Measurements from ENCODE around the gene SPINK1.

SPINK1 gene

DNA sequence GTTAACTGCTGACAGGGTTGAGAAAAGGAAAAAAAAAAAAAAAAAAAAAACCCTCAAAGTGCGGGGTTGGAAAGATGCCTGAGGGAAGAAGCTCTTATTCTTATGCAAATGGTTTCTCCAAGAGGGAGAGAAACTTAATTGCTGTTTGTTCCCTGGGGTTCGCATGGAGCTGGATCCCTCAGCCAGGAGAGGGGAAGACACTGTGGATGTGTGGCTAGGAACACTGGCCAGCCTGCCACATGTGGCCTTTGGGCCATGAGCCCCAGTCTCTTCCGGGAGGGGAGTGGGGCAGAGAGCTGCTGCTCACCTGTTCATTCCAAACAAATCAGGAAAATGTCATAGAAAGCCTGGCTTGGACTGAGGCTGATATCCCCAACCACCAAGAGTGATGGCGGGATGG lies 37.6 kb upstream of the SPINK1 start:
- Histone ChIP-seq H3K36me3 (ENCODE audit: control insufficient read depth, insufficient read depth, low read length) (no peaks in the 10 kb centered on the region), H2AK5ac (ENCODE audit: low read length) (peak overlapping the region; percentile 2), H3K4me2 (ENCODE audit: low read length) (peak overlapping the region; percentile 33), H3K79me1 (ENCODE audit: low read length) (no peaks in the 10 kb centered on the region), H3K56ac (ENCODE audit: low read length) (peak overlapping the region; percentile 84), H2BK15ac (replicated peaks; ENCODE audit: low read depth) (peak overlapping the region; percentile 28), H3K4me3 (ENCODE audit: low read length) (no peak overlapping the region), H4K5ac (ENCODE audit: low read length) (peak overlapping the region; percentile 47), H3K23ac (ENCODE audit: low read length) (no peak overlapping the region), H3K4me1 (ENCODE audit: control insufficient read depth, low read depth, low read length) (peaks cover 7% of the 10 kb centered on the region), H3K9ac (ENCODE audit: low read length) (peak overlapping the region; percentile 48), H3K27me3 (ENCODE audit: insufficient read depth, low read length, poor library complexity) (no peaks in the 10 kb centered on the region), H2BK120ac (ENCODE audit: low read depth, low read length) (peak overlapping the region; percentile 79), H3K27ac (ENCODE audit: low read depth, low read length) (peak overlapping the region; percentile 64), H3K79me2 (ENCODE audit: control insufficient read depth, insufficient read depth, low read length) (peaks cover 23% of the 10 kb centered on the region), H3K4ac (ENCODE audit: low read depth, low read length) (peak overlapping the region; percentile 73), H4K8ac (ENCODE audit: low read depth, low read length) (no peak overlapping the region), H2BK5ac (ENCODE audit: low read length) (peak overlapping the region; percentile 60), H3K18ac (ENCODE audit: low read length) (peak overlapping the region; percentile 75)
- no CpG with 5 or more reads among the region's 4 CpGs for WGBS (ENCODE audit: extremely low coverage, insufficient coverage, low lambda C conversion rate)
- DNase-seq, result peak; percentile 95

- Histone ChIP-seq H4K8ac (ENCODE audit: low read depth, low read length) (no peak overlapping the region), H4K5ac (ENCODE audit: low read length) (no peak overlapping the region), H3K27me3 (ENCODE audit: insufficient read depth, low read length, poor library complexity) (no peaks in the 10 kb centered on the region), H3K4me3 (ENCODE audit: low read length) (no peak overlapping the region), H3K27ac (ENCODE audit: low read depth, low read length) (no peak overlapping the region), H3K79me1 (ENCODE audit: low read length) (peaks cover 1% of the 10 kb centered on the region), H2AK5ac (ENCODE audit: low read length) (no peak overlapping the region), H3K56ac (ENCODE audit: low read length) (peak overlapping the region; percentile 22), H3K18ac (ENCODE audit: low read length) (no peak overlapping the region), H2BK15ac (replicated peaks; ENCODE audit: low read depth) (no peak overlapping the region), H3K23ac (ENCODE audit: low read length) (no peak overlapping the region), H3K36me3 (ENCODE audit: control insufficient read depth, insufficient read depth, low read length) (no peaks in the 10 kb centered on the region), H2BK5ac (ENCODE audit: low read length) (peak overlapping the region; percentile 45), H3K9ac (ENCODE audit: low read length) (no peak overlapping the region), H3K4ac (ENCODE audit: low read depth, low read length) (no peak overlapping the region), H3K4me2 (ENCODE audit: low read length) (no peak overlapping the region), H3K4me1 (ENCODE audit: control insufficient read depth, low read depth, low read length) (peaks cover 10% of the 10 kb centered on the region), H2BK120ac (ENCODE audit: low read depth, low read length) (no peak overlapping the region), H3K79me2 (ENCODE audit: control insufficient read depth, insufficient read depth, low read length) (peaks cover 11% of the 10 kb centered on the region)
- DNase-seq, result no peak
- no CpG with 5 or more reads among the region's 3 CpGs for WGBS (ENCODE audit: extremely low coverage, insufficient coverage, low lambda C conversion rate)
Measured at GRCh38 chr5:147863454-147864158, 32.1 kb upstream of the SPINK1 start.

DNA sequence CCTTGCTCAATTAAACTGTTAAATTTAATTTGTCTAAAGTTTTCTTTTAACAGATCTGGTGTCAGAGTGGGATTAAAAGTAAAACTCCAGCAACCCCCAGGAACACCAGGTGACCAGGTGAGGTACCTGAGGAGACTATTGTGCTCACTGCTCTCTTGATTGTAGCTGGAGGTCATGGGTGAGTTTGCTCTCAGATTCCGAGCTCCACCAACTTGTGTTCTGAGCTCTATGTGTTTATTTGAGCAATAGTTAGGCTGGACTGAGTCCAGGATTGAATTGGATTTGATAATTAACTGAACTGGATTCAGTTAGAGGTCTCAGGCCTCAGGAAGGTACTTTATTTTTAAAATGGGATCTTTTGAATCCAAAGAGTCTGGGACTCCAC lies 29.2 kb upstream of the SPINK1 start:
- peak overlapping the region; percentile 17 for H3K27ac ChIP-seq (ENCODE audit: low read depth, low read length)
- H3K79me2 ChIP-seq (ENCODE audit: control insufficient read depth, insufficient read depth, low read length), result peaks cover 9% of the 10 kb centered on the region
- no peak overlapping the region for H3K9ac ChIP-seq (ENCODE audit: low read length)
- no peak overlapping the region for H4K8ac ChIP-seq (ENCODE audit: low read depth, low read length)
- no peak overlapping the region for H3K4me3 ChIP-seq (ENCODE audit: low read length)
- H3K27me3 ChIP-seq (ENCODE audit: insufficient read depth, low read length, poor library complexity), result no peaks in the 10 kb centered on the region
- H4K5ac ChIP-seq (ENCODE audit: low read length), result no peak overlapping the region
- no peak overlapping the region for H3K4ac ChIP-seq (ENCODE audit: low read depth, low read length)
- H3K18ac ChIP-seq (ENCODE audit: low read length), result no peak overlapping the region
- WGBS (ENCODE audit: extremely low coverage, insufficient coverage, low lambda C conversion rate), result no CpG with 5 or more reads among the region's 1 CpG
- H3K79me1 ChIP-seq (ENCODE audit: low read length), result peaks cover 1% of the 10 kb centered on the region
- H2BK15ac ChIP-seq (replicated peaks; ENCODE audit: low read depth), result no peak overlapping the region
- no peak overlapping the region for H2BK5ac ChIP-seq (ENCODE audit: low read length)
- no peak overlapping the region for H2AK5ac ChIP-seq (ENCODE audit: low read length)
- H3K23ac ChIP-seq (ENCODE audit: low read length), result no peak overlapping the region
- DNase-seq, result no peak
- peaks cover 10% of the 10 kb centered on the region for H3K4me1 ChIP-seq (ENCODE audit: control insufficient read depth, low read depth, low read length)
- no peak overlapping the region for H3K56ac ChIP-seq (ENCODE audit: low read length)
- H2BK120ac ChIP-seq (ENCODE audit: low read depth, low read length), result no peak overlapping the region
- H3K4me2 ChIP-seq (ENCODE audit: low read length), result no peak overlapping the region
- H3K36me3 ChIP-seq (ENCODE audit: control insufficient read depth, insufficient read depth, low read length), result no peaks in the 10 kb centered on the region

DNA sequence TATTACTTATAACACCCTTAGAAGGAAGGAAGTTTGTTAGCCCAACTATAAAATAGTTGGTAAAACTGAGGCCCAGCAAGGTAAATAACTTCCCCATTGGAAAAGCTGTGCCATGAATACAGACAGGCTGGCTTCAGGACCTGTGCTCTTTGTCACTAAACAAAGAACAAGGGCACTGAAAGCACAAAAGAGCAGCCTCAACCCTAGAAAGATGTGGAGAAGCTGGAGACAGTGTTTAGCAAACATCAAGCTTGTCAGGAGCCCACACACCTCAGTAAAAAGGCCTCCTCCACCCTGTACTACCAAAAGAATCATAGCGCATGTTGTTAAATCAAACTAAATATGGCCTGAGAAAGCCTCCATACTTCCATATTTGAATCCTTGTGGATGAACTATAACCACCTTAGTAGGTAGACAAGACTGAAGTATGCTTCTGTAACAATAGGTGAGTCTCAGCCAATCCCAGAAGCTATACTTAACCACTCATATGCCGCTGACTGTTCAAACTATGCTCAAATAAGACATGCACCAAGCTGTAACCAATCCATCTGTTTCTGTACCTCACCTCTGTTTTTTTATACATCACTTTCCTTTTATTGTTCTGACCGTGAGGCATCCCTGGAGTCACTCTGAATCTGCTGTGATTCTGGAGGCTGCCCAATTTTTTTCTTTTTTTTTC lies 28.6 kb upstream of the SPINK1 start:
- H3K79me1 ChIP-seq (ENCODE audit: low read length), result peaks cover 1% of the 10 kb centered on the region
- H3K4me2 ChIP-seq (ENCODE audit: low read length), result no peak overlapping the region
- WGBS (ENCODE audit: extremely low coverage, insufficient coverage, low lambda C conversion rate), result no CpG with 5 or more reads among the region's 3 CpGs
- no peak overlapping the region for H3K4ac ChIP-seq (ENCODE audit: low read depth, low read length)
- no peaks in the 10 kb centered on the region for H3K27me3 ChIP-seq (ENCODE audit: insufficient read depth, low read length, poor library complexity)
- no peaks in the 10 kb centered on the region for H3K36me3 ChIP-seq (ENCODE audit: control insufficient read depth, insufficient read depth, low read length)
- no peak overlapping the region for H2AK5ac ChIP-seq (ENCODE audit: low read length)
- no peak overlapping the region for H2BK5ac ChIP-seq (ENCODE audit: low read length)
- H2BK120ac ChIP-seq (ENCODE audit: low read depth, low read length), result no peak overlapping the region
- no peak overlapping the region for H3K23ac ChIP-seq (ENCODE audit: low read length)
- H3K4me3 ChIP-seq (ENCODE audit: low read length), result no peak overlapping the region
- H3K27ac ChIP-seq (ENCODE audit: low read depth, low read length), result peak overlapping the region; percentile 17
- peaks cover 9% of the 10 kb centered on the region for H3K79me2 ChIP-seq (ENCODE audit: control insufficient read depth, insufficient read depth, low read length)
- no peak overlapping the region for H3K18ac ChIP-seq (ENCODE audit: low read length)
- H2BK15ac ChIP-seq (replicated peaks; ENCODE audit: low read depth), result no peak overlapping the region
- H4K8ac ChIP-seq (ENCODE audit: low read depth, low read length), result no peak overlapping the region
- no peak overlapping the region for H4K5ac ChIP-seq (ENCODE audit: low read length)
- peak overlapping the region; percentile 17 for H3K56ac ChIP-seq (ENCODE audit: low read length)
- no peak overlapping the region for H3K9ac ChIP-seq (ENCODE audit: low read length)
- no peak for DNase-seq
- H3K4me1 ChIP-seq (ENCODE audit: control insufficient read depth, low read depth, low read length), result peaks cover 10% of the 10 kb centered on the region

GRCh38 chr5:147858565-147858964 lies 27.1 kb upstream of the SPINK1 start:
- no peak for DNase-seq
- H3K4me3 ChIP-seq (ENCODE audit: low read length), result no peak overlapping the region
- no peak overlapping the region for H3K9ac ChIP-seq (ENCODE audit: low read length)
- peak overlapping the region; percentile 17 for H3K27ac ChIP-seq (ENCODE audit: low read depth, low read length)
- H3K27me3 ChIP-seq (ENCODE audit: insufficient read depth, low read length, poor library complexity), result no peaks in the 10 kb centered on the region
- no CpG with 5 or more reads among the region's 1 CpG for WGBS (ENCODE audit: extremely low coverage, insufficient coverage, low lambda C conversion rate)
- no peak overlapping the region for H4K5ac ChIP-seq (ENCODE audit: low read length)
- H3K4ac ChIP-seq (ENCODE audit: low read depth, low read length), result no peak overlapping the region
- no peak overlapping the region for H2BK5ac ChIP-seq (ENCODE audit: low read length)
- H2BK120ac ChIP-seq (ENCODE audit: low read depth, low read length), result no peak overlapping the region
- H3K36me3 ChIP-seq (ENCODE audit: control insufficient read depth, insufficient read depth, low read length), result no peaks in the 10 kb centered on the region
- no peak overlapping the region for H2BK15ac ChIP-seq (replicated peaks; ENCODE audit: low read depth)
- H3K56ac ChIP-seq (ENCODE audit: low read length), result no peak overlapping the region
- H3K79me2 ChIP-seq (ENCODE audit: control insufficient read depth, insufficient read depth, low read length), result peaks cover 4% of the 10 kb centered on the region
- H3K18ac ChIP-seq (ENCODE audit: low read length), result no peak overlapping the region
- H4K8ac ChIP-seq (ENCODE audit: low read depth, low read length), result no peak overlapping the region
- no peak overlapping the region for H2AK5ac ChIP-seq (ENCODE audit: low read length)
- no peak overlapping the region for H3K23ac ChIP-seq (ENCODE audit: low read length)
- H3K79me1 ChIP-seq (ENCODE audit: low read length), result peaks cover 1% of the 10 kb centered on the region
- peaks cover 7% of the 10 kb centered on the region for H3K4me1 ChIP-seq (ENCODE audit: control insufficient read depth, low read depth, low read length)
- no peak overlapping the region for H3K4me2 ChIP-seq (ENCODE audit: low read length)

All from mesendoderm (in vitro differentiated cells).